ENCODE results near the gene TTLL11.

TTLL11 gene

DNA sequence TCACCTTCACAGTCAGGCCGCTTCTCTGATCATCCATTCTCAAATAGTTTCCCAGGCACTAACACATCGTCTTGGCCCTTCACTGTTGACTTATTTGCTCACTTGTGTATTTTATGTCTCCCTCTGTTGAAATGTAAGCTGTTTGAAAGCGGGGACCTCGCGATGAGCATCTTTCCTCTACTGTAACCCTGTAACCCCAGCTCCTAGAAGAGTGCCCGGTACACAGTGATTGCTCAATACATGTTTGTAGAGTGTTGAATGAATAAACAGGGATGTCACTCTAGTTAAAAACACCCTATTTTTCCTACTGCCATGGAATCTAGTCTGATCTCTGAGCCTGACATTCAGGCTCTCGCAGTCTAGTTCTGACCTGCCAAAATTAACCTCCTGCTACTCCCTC lies 150.8 kb downstream of the TTLL11 start:
- DNase-seq (ENCODE audit: low spot score), result no peak
- TF ChIP-seq, protein P1, sequence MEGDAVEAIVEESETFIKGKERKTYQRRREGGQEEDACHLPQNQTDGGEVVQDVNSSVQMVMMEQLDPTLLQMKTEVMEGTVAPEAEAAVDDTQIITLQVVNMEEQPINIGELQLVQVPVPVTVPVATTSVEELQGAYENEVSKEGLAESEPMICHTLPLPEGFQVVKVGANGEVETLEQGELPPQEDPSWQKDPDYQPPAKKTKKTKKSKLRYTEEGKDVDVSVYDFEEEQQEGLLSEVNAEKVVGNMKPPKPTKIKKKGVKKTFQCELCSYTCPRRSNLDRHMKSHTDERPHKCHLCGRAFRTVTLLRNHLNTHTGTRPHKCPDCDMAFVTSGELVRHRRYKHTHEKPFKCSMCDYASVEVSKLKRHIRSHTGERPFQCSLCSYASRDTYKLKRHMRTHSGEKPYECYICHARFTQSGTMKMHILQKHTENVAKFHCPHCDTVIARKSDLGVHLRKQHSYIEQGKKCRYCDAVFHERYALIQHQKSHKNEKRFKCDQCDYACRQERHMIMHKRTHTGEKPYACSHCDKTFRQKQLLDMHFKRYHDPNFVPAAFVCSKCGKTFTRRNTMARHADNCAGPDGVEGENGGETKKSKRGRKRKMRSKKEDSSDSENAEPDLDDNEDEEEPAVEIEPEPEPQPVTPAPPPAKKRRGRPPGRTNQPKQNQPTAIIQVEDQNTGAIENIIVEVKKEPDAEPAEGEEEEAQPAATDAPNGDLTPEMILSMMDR (IDR thresholded peaks at IDR 0.05; ENCODE audit: extremely low read depth, insufficient read depth, missing control alignments), result no peak
- in situ Hi-C loops (cut with MboI; ENCODE audit: low pct_unique_long_range_greater_than_20kb, low sequenced_read_pairs, unreplicated experiment), result no loop called here

DNA sequence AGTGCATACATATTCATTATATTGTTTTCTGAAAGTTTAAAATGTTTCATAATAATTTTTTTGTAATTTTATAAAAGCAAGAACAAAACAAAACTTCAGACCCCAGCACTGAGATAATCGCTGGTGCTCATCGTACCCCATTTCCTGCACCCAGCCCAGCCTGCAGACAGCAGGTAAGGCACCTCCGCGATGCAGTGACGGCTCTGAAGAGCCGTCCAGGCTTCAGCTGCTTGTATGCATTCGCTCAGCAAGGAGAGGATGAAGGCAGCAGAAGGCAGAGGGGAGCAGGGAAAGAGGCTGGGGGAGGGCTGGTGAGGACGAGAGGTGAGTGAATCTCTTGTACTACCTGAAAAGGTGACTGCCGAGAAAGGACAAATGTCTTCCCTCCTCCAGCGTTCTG lies 153.5 kb downstream of the TTLL11 start:
- in situ Hi-C loops (cut with MboI; ENCODE audit: low pct_unique_long_range_greater_than_20kb, low sequenced_read_pairs, unreplicated experiment), result no loop called here
- no peak for DNase-seq (ENCODE audit: low spot score)
- TF ChIP-seq, protein P1 (IDR thresholded peaks at IDR 0.05; ENCODE audit: extremely low read depth, insufficient read depth, missing control alignments), result no peak

DNA sequence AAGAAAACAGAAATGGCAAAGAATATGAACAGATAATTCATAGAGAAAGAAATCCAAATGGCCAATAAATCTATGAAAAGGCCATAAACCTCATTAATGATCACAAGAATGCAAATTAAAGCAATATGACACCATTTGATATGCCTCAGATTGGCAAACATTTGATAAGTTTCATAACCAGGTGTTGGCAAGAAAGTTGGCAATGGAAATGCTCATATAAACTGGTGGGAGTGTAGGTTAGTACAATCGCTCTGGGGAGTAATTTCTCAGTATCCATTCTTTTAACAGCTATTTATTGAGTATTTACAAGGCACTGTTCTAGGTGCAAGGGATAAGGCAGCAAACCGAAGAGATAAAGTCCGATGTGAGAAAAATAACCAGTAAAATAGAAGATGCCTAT lies 154.5 kb downstream of the TTLL11 start:
- TF ChIP-seq, protein P1 (IDR thresholded peaks at IDR 0.05; ENCODE audit: extremely low read depth, insufficient read depth, missing control alignments), result no peak
- DNase-seq (ENCODE audit: low spot score), result no peak
- in situ Hi-C loops (cut with MboI; ENCODE audit: low pct_unique_long_range_greater_than_20kb, low sequenced_read_pairs, unreplicated experiment), result no loop called here

DNA sequence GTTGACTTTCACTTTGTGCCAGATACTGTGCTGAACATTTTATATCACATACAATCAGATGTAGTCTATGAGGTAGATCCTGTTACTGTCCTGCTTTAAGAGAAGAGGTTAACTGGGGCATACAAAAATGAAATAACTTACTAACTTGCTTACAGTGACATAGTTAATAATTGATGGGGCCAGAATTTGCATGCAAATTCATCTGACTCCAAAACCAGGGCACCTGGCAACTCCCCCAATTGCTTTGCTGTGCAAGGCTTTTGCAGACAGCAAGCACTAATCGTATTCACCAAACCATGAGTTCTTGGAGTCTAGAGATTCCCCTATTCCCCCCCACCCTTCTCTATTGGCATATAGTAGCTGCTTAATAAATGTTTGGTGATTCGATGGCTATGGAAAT lies 155.9 kb downstream of the TTLL11 start:
- in situ Hi-C loops (cut with MboI; ENCODE audit: low pct_unique_long_range_greater_than_20kb, low sequenced_read_pairs, unreplicated experiment), result no loop called here
- TF ChIP-seq, protein P1 (IDR thresholded peaks at IDR 0.05; ENCODE audit: extremely low read depth, insufficient read depth, missing control alignments), result no peak
- DNase-seq (ENCODE audit: low spot score), result no peak

DNA sequence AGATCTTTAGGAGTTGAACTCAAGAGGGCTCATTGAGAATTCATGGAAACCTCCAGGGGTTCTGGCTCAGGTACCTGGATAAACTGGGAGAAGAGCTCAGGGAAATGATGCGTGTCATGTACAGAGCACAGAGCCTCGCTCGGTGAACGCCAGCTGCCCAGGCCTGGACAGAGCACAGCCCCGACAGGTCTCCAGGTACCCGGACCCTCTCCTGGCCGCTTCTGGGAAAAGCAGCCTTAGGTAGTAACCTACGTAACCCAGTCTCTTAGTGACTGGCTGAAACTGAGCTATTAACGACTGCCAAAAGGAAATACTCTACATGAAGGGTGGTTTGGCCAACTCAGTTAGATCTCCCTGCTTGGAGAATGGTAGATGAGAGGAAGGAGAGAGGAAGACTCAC lies 157.4 kb downstream of the TTLL11 start:
- no peak for DNase-seq (ENCODE audit: low spot score)
- TF ChIP-seq, protein P1 (IDR thresholded peaks at IDR 0.05; ENCODE audit: extremely low read depth, insufficient read depth, missing control alignments), result no peak
- in situ Hi-C loops (cut with MboI; ENCODE audit: low pct_unique_long_range_greater_than_20kb, low sequenced_read_pairs, unreplicated experiment), result no loop called here

DNA sequence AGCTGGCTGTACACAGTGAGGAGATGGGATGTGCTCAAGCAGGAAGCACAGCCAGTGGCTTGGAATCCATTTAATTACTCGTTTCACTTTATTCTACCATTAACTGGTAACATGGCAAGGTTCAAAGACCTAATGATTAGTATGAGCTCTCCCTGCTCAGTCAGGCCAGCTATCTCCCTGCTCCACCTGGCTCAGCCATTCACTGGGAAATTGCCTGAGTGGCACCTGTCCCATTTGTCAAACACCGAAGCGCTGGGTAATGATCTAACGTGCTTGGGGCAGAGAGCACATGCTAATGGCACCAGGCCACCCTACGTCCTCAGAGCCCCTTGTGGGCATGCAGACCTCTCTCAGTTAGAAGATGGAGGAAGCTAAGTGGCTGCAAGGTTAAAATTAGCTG lies 162.2 kb downstream of the TTLL11 start:
- no peak for DNase-seq (ENCODE audit: low spot score)
- in situ Hi-C loops (cut with MboI; ENCODE audit: low pct_unique_long_range_greater_than_20kb, low sequenced_read_pairs, unreplicated experiment), result no loop called here
- TF ChIP-seq, protein P1 (IDR thresholded peaks at IDR 0.05; ENCODE audit: extremely low read depth, insufficient read depth, missing control alignments), result no peak

All from GM13977 (cell line).